GM20431 (cell line): ENCODE measurements around the gene MMAB.

Experiments
- in situ Hi-C: fragments of 300-500 bp; cut with MseI, MboI; formaldehyde crosslinking; loops from one replicate; pipeline ENCODE4 v1.15.0; 2020; ENCODE audit warnings: low sequenced_read_pairs; ENCODE audit not compliant: unreplicated experiment

Gene MMAB

GRCh38 chr12:109605016-109605415, 31.7 kb upstream of the MMAB start:
- in situ Hi-C loops, result loop anchor here (10.0 kb wide), 1 partner anchor 170 kb away; no protein-coding TSS in a partner anchor

- in situ Hi-C loops, result loop anchor here (10.0 kb wide), 1 partner anchor 171 kb away; no protein-coding TSS in a partner anchor
These were observed 30.9 kb upstream of the MMAB start for GRCh38 chr12:109604132-109604585.

GRCh38 chr12:109602132-109602531, 28.8 kb upstream of the MMAB start:
- in situ Hi-C loops, result loop anchor here (10.0 kb wide), 1 partner anchor 173 kb away; no protein-coding TSS in a partner anchor

- in situ Hi-C loops, result loop anchor here (10.0 kb wide), 1 partner anchor 173 kb away; no protein-coding TSS in a partner anchor
These were observed 28.3 kb upstream of the MMAB start for GRCh38 chr12:109601557-109601956.

GRCh38 chr12:109600995-109601394, 27.7 kb upstream of the MMAB start:
- in situ Hi-C loops, result loop anchor here (10.0 kb wide), 1 partner anchor 174 kb away; no protein-coding TSS in a partner anchor

- in situ Hi-C loops, result loop anchor here (10.0 kb wide), 1 partner anchor 174 kb away; no protein-coding TSS in a partner anchor
These were observed 27.2 kb upstream of the MMAB start for GRCh38 chr12:109600481-109600880.

- in situ Hi-C loops, result no loop called here
These were observed 25.8 kb upstream of the MMAB start for GRCh38 chr12:109599087-109599486.

GRCh38 chr12:109598428-109598854, 25.1 kb upstream of the MMAB start:
- in situ Hi-C loops, result no loop called here

GRCh38 chr12:109597795-109598427, 24.6 kb upstream of the MMAB start:
- in situ Hi-C loops, result no loop called here

GRCh38 chr12:109597414-109597794, 24.1 kb upstream of the MMAB start:
- in situ Hi-C loops, result no loop called here

- in situ Hi-C loops, result no loop called here
These were observed 23.3 kb upstream of the MMAB start for GRCh38 chr12:109596418-109597244.

- in situ Hi-C loops, result no loop called here
These were observed 22.1 kb upstream of the MMAB start for GRCh38 chr12:109595321-109595902.

GRCh38 chr12:109594556-109595317, 21.4 kb upstream of the MMAB start:
- in situ Hi-C loops, result no loop called here

GRCh38 chr12:109592905-109593272, 19.6 kb upstream of the MMAB start:
- in situ Hi-C loops, result no loop called here

GRCh38 chr12:109592195-109592904, 19.0 kb upstream of the MMAB start:
- in situ Hi-C loops, result no loop called here

- in situ Hi-C loops, result no loop called here
These were observed 17.7 kb upstream of the MMAB start for GRCh38 chr12:109591041-109591440.

GRCh38 chr12:109590566-109590965, 17.3 kb upstream of the MMAB start:
- in situ Hi-C loops, result no loop called here

GRCh38 chr12:109589691-109590245, 16.5 kb upstream of the MMAB start:
- in situ Hi-C loops, result no loop called here

GRCh38 chr12:109589240-109589590, 15.9 kb upstream of the MMAB start:
- in situ Hi-C loops, result no loop called here
